ENCODE data around the gene TERT.

The TERT gene

DNA sequence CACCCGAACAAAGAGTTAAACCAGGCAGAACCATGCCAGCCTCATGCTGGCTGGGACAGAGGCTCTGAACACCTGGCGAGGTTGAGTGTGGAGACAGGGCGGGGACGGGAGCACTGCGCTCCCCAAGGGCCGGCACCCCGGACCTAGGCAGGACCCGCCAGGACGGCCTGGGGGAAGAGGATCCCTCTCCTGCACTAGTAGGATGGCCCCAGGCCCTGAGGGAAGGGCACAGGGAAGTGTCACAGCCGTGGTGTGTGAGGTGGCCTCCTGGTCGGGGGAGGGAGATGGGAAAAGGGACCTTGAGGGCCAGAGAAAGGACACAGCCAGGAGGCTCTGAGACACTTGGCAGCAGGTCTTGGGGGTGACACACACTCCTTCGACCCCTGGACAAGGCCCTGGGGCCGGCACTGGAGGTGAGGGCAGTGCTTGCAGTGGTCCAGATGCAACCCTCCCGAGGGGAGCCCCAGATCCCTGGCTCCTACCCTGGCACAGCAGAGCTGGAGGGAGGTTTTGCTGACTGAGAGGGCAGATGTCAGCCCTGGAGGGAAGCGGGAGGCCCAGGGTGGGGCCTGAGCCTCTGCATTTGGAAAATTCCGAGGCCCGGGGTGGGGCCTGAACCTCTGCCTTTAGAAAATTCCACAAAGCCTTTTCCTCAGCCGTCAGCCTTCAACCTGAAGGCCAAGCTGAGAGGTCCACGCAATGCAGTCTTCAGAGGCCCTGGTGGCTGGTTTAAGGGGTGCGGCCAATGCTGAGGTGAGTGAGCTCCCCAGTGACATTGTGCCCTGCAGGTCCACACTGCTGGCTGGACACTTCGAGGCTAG, 24.8 kb upstream of the TERT start:
- Histone ChIP-seq H3K27ac (ENCODE audit: extremely low read depth, low read depth, low read length) (no peak overlapping the region), H3K4me3 (ENCODE audit: low read depth, low read length) (no peak overlapping the region), H3K36me3 (ENCODE audit: control insufficient read depth in 2 of 2, insufficient read depth in 1 of 2, low read length in 2 of 2) (peaks cover 5 to 74% of the 10 kb centered on the region in 2 experiments), H3K9me3 (ENCODE audit: control insufficient read depth, insufficient read depth, low read depth, low read length) (no peaks in the 10 kb centered on the region), H3K4me1 (ENCODE audit: control insufficient read depth, insufficient read depth, low read length) (peaks cover 14% of the 10 kb centered on the region)
- TF ChIP-seq KLF8 (tag by site-specific recombination; IDR thresholded peaks at IDR 0.05) (no peak), ZNF585B (tag by site-specific recombination; IDR thresholded peaks at IDR 0.05) (no peak), ZNF394 (tag by site-specific recombination; IDR thresholded peaks at IDR 0.05; ENCODE audit: borderline replicate concordance) (no peak), ZNF121 (tag by site-specific recombination; IDR thresholded peaks at IDR 0.05) (no peak), ZNF114 (tag by site-specific recombination; IDR thresholded peaks at IDR 0.05) (no peak), ZNF239 (tag by site-specific recombination; IDR thresholded peaks at IDR 0.05) (no peak), ZNF473 (tag by site-specific recombination; IDR thresholded peaks at IDR 0.05) (no peak), ZXDB (tag by site-specific recombination; IDR thresholded peaks at IDR 0.05) (no peak), ZNF423 (tag by site-specific recombination; IDR thresholded peaks at IDR 0.05) (no peak)
- ChIA-PET POLR2A (no interaction called here), CTCF (no interaction called here)

DNA sequence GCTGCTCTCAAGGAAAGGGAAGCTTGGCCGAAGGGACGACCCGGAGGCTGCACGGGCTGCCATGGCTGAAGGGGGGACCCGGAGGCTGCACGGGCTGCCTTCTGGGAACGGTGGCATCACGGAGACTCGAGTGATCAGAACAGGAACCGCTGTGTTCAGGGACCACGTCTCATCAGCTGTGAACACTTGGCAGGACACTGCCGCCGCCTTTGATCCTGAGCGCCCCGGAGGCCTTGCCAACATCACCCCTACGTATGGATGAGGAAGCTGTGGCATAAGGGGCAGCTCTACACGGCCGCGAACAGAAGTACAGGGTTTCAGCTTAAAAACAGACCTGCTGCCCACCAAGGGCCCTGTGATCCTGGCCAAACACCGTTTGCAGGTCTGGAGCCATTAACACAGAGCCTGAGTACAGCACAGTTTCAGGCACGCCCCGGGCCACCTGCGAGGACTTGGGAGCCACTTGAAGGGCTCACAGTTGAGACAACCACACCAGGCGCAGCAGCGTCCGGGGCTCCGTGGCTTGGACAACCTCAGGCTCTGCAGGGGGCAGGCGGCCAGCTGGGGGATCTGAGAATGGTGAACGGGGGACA, 23.9 kb upstream of the TERT start:
- CTCF ChIA-PET = no interaction called here

DNA sequence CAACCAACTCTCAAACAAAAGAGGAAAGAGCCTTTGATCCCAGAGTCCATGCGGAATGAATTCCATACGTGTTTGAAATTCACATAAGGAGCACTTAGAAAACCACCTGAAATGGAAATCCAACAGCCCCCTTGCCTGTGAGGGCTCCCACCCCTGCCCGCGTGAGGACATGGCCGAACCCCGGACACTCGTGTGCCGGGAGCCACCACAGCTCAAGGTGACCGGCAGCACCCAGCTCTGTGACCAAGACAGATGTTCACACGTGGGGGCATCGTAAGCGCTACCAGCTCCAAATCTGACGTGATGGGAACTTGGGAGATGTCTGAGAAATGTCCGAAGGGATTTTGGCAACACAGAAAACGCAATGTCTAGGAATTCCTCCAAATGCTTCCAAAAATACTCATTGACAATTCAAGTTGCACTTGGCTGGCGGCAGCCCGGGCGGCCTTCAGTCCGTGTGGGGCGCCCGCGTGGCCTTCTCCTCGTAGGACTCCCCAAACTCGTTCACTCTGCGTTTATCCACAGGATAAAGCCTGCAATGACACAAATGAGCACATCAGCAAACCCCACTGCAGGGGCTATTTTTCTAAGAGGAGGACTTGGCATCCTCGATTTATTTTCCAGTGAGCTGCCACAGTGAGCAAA, 23.2 kb upstream of the TERT start:
- peaks cover 14% of the 10 kb centered on the region for H3K4me1 ChIP-seq (ENCODE audit: control insufficient read depth, insufficient read depth, low read length)
- TF ChIP-seq ZNF175 (tag by site-specific recombination; IDR thresholded peaks at IDR 0.05) (no peak), ZNF10 (tag by site-specific recombination; IDR thresholded peaks at IDR 0.05) (no peak), ZNF223 (tag by site-specific recombination; IDR thresholded peaks at IDR 0.05) (no peak), ZEB2 (tag by site-specific recombination; IDR thresholded peaks at IDR 0.05) (no peak), ZNF548 (tag by site-specific recombination; IDR thresholded peaks at IDR 0.05) (no peak), ZNF354C (tag by site-specific recombination; IDR thresholded peaks at IDR 0.05; ENCODE audit: borderline replicate concordance, low read depth) (no peak)
- TF ChIP-seq, protein P1, sequence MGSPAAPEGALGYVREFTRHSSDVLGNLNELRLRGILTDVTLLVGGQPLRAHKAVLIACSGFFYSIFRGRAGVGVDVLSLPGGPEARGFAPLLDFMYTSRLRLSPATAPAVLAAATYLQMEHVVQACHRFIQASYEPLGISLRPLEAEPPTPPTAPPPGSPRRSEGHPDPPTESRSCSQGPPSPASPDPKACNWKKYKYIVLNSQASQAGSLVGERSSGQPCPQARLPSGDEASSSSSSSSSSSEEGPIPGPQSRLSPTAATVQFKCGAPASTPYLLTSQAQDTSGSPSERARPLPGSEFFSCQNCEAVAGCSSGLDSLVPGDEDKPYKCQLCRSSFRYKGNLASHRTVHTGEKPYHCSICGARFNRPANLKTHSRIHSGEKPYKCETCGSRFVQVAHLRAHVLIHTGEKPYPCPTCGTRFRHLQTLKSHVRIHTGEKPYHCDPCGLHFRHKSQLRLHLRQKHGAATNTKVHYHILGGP (tag by site-specific recombination; IDR thresholded peaks at IDR 0.05) = no peak
- TF ChIP-seq, protein P2, sequence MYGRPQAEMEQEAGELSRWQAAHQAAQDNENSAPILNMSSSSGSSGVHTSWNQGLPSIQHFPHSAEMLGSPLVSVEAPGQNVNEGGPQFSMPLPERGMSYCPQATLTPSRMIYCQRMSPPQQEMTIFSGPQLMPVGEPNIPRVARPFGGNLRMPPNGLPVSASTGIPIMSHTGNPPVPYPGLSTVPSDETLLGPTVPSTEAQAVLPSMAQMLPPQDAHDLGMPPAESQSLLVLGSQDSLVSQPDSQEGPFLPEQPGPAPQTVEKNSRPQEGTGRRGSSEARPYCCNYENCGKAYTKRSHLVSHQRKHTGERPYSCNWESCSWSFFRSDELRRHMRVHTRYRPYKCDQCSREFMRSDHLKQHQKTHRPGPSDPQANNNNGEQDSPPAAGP (tag by site-specific recombination; IDR thresholded peaks at IDR 0.05) = no peak
- ChIA-PET CTCF (interaction anchor here (1.1 kb wide), 1 partner anchor 150 kb away, joined by 5 read pairs; no protein-coding TSS in a partner anchor), POLR2A (interaction anchor here (1.2 kb wide), 1 partner anchor 26 kb away, joined by 4 read pairs; the partner anchor contains the start of gene CLPTM1L)
- H3K9me3 ChIP-seq (ENCODE audit: control insufficient read depth, insufficient read depth, low read depth, low read length) = no peaks in the 10 kb centered on the region
- no peak overlapping the region for H3K27ac ChIP-seq (ENCODE audit: extremely low read depth, low read depth, low read length)
- peaks cover 5 to 58% of the 10 kb centered on the region in 2 experiments for H3K36me3 ChIP-seq (ENCODE audit: control insufficient read depth in 2 of 2, insufficient read depth in 1 of 2, low read length in 2 of 2)
- H3K4me3 ChIP-seq (ENCODE audit: low read depth, low read length) = no peak overlapping the region

More for the DNA sequence above, 23.9 kb upstream of the TERT start:
- Histone ChIP-seq H3K4me1 (ENCODE audit: control insufficient read depth, insufficient read depth, low read length) (peaks cover 14% of the 10 kb centered on the region), H3K9me3 (ENCODE audit: control insufficient read depth, insufficient read depth, low read depth, low read length) (no peaks in the 10 kb centered on the region), H3K36me3 (ENCODE audit: control insufficient read depth in 2 of 2, insufficient read depth in 1 of 2, low read length in 2 of 2) (peaks cover 5 to 65% of the 10 kb centered on the region in 2 experiments), H3K27ac (ENCODE audit: extremely low read depth, low read depth, low read length) (no peak overlapping the region), H3K4me3 (ENCODE audit: low read depth, low read length) (no peak overlapping the region)
- TF ChIP-seq KLF9 (tag by site-specific recombination; IDR thresholded peaks at IDR 0.05; ENCODE audit: low read depth) (no peak), ZNF2 (tag by site-specific recombination; IDR thresholded peaks at IDR 0.05) (no peak), MEIS1 (CRISPR knock-in tag; IDR thresholded peaks at IDR 0.05; ENCODE audit: borderline replicate concordance) (no peak), ZNF48 (tag by site-specific recombination; IDR thresholded peaks at IDR 0.05) (no peak), ZBTB20 (tag by site-specific recombination; IDR thresholded peaks at IDR 0.05) (no peak)
- TF ChIP-seq, protein P3, sequence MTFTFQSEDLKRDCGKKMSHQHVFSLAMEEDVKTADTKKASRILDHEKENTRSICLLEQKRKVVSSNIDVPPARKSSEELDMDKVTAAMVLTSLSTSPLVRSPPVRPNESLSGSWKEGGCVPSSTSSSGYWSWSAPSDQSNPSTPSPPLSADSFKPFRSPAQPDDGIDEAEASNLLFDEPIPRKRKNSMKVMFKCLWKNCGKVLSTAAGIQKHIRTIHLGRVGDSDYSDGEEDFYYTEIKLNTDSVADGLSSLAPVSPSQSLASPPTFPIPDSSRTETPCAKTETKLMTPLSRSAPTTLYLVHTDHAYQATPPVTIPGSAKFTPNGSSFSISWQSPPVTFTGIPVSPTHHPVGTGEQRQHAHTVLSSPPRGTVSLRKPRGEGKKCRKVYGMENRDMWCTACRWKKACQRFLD (tag by site-specific recombination; IDR thresholded peaks at IDR 0.05) = no peak
- POLR2A ChIA-PET = no interaction called here
